Measurements from ENCODE around the gene PBXIP1. TPM values are rescaled to one million over a fixed set of nuclear protein-coding genes. Genes with fewer than 3 reads are reported as not detected.
"Not testable (repeated sequence)": the region's sequence is repeated elsewhere in the genome, so short reads cannot be mapped to it uniquely, and the experiment has no call there.

PBXIP1 gene
- total RNA-seq, 1 donor from 2014 or later, result 56.2 TPM

- Mint-ChIP-seq H3K27ac (no peak overlapping the region), H3K9me3 (no peaks in the 10 kb centered on the region), H3K27me3 (ENCODE audit: low read depth) (no peaks in the 10 kb centered on the region), H3K36me3 (peaks cover 12% of the 10 kb centered on the region), H3K4me3 (no peak overlapping the region), H3K4me1 (peaks cover 3% of the 10 kb centered on the region)
- no peak for DNase-seq (ENCODE audit: low spot score in 2 of 2, unreplicated experiment in 2 of 2)
- TF ChIP-seq, protein P1, sequence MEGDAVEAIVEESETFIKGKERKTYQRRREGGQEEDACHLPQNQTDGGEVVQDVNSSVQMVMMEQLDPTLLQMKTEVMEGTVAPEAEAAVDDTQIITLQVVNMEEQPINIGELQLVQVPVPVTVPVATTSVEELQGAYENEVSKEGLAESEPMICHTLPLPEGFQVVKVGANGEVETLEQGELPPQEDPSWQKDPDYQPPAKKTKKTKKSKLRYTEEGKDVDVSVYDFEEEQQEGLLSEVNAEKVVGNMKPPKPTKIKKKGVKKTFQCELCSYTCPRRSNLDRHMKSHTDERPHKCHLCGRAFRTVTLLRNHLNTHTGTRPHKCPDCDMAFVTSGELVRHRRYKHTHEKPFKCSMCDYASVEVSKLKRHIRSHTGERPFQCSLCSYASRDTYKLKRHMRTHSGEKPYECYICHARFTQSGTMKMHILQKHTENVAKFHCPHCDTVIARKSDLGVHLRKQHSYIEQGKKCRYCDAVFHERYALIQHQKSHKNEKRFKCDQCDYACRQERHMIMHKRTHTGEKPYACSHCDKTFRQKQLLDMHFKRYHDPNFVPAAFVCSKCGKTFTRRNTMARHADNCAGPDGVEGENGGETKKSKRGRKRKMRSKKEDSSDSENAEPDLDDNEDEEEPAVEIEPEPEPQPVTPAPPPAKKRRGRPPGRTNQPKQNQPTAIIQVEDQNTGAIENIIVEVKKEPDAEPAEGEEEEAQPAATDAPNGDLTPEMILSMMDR (IDR thresholded peaks at IDR 0.05; ENCODE audit: unreplicated experiment), result no peak
Observed at GRCh38 chr1:154989195-154989860, 33.4 kb upstream of the PBXIP1 start.

DNA sequence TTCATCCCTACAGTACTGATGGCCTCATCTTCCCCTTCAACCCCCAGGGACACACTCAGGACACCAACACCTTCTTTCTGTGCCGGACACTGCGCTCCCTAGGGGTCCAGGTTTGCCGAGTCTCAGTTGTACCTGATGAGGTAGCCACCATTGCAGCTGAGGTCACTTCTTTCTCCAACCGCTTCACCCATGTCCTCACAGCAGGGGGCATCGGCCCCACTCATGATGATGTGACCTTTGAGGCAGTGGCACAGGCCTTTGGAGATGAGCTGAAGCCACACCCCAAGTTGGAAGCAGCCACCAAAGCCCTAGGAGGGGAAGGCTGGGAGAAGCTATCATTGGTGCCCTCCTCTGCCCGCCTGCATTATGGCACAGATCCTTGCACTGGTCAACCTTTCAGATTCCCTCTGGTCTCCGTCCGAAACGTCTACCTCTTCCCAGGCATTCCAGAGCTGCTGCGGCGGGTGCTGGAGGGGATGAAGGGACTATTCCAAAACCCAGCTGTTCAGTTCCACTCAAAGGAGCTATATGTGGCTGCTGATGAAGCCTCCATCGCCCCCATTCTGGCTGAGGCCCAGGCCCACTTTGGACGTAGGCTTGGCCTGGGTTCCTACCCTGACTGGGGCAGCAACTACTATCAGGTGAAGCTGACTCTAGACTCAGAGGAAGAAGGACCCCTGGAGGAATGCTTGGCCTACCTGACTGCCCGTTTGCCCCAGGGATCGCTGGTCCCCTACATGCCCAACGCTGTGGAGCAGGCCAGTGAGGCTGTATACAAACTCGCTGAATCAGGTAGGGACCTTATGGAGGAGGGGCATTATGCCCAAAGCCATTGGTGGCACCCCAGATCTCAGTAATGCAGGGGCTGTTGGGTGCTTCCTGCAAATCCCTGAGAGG lies 32.4 kb upstream of the PBXIP1 start:
- H3K4me3 Mint-ChIP-seq, result no peak overlapping the region
- H3K27me3 Mint-ChIP-seq (ENCODE audit: low read depth), result no peaks in the 10 kb centered on the region
- H3K27ac Mint-ChIP-seq, result no peak overlapping the region
- H3K9me3 Mint-ChIP-seq, result no peaks in the 10 kb centered on the region
- DNase-seq (ENCODE audit: low spot score in 2 of 2, unreplicated experiment in 2 of 2), result no peak
- peaks cover 9% of the 10 kb centered on the region for H3K4me1 Mint-ChIP-seq
- TF ChIP-seq, protein P1 (IDR thresholded peaks at IDR 0.05; ENCODE audit: unreplicated experiment), result no peak
- H3K36me3 Mint-ChIP-seq, result peaks cover 12% of the 10 kb centered on the region

GRCh38 chr1:154987326-154987725 lies 31.4 kb upstream of the PBXIP1 start:
- no peak overlapping the region for H3K27ac Mint-ChIP-seq
- H3K9me3 Mint-ChIP-seq, result no peaks in the 10 kb centered on the region
- TF ChIP-seq, protein P1 (IDR thresholded peaks at IDR 0.05; ENCODE audit: unreplicated experiment), result no peak
- no peaks in the 10 kb centered on the region for H3K27me3 Mint-ChIP-seq (ENCODE audit: low read depth)
- H3K4me3 Mint-ChIP-seq, result no peak overlapping the region
- DNase-seq (ENCODE audit: low spot score in 2 of 2, unreplicated experiment in 2 of 2), result no peak
- H3K36me3 Mint-ChIP-seq, result peaks cover 12% of the 10 kb centered on the region
- peaks cover 9% of the 10 kb centered on the region for H3K4me1 Mint-ChIP-seq

DNA sequence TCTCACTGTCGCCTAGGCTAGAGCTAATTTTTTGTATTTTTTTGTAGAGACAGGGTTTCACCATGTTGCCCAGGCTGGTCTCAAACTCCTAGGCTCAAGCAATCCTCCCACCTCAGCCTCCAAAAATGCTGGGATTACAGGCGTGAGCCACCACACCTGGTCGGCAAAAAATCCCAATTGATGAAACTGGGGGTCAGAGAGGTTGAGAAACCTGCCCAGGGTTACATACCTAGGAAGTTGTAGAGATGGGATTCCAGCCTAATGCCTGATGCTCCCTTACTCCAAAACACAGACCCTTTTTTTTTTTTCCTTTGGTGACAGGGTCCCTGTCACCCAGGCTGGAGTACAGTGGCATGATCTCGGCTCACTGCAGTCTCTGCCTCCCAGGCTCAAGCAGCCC lies 30.8 kb upstream of the PBXIP1 start:
- H3K36me3 Mint-ChIP-seq, result peaks cover 12% of the 10 kb centered on the region
- H3K9me3 Mint-ChIP-seq; H3K4me1 Mint-ChIP-seq; H3K4me3 Mint-ChIP-seq; H3K27me3 Mint-ChIP-seq (ENCODE audit: low read depth); DNase-seq (ENCODE audit: low spot score in 2 of 2, unreplicated experiment in 2 of 2); H3K27ac Mint-ChIP-seq: not testable (repeated sequence)

DNA sequence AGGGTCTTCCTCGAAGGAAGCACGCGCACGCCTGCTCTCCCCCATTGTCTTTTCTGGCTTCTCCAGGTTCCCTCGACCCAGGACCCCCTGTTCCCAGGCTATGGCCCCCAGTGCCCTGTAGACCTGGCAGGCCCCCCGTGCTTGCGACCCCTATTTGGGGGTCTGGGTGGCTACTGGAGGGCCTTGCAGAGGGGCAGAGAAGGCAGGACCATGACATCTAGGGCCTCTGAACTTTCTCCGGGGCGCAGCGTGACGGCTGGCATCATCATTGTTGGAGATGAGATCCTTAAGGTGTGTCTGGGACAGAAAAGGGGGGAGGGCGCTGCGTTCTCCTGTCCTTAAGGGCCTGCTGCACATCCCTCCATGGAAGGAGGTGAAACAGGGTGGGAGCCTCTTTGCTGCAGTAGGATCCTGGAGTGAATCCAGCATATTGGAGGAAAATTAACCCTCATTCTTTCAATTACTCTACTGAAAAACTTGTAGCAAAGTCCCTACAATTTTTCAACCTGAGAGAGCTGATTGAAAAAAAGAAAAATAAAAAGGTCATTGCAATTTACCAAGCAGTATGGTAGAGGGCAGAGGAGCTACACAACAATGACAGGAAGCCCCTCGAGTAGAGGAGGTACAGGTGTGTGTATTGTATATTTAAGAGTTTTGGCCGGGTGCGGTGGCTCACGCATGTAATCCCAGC lies 28.0 kb upstream of the PBXIP1 start:
- H3K9me3 Mint-ChIP-seq, result no peaks in the 10 kb centered on the region
- H3K36me3 Mint-ChIP-seq, result peaks cover 16% of the 10 kb centered on the region

More for the DNA sequence above, 28.0 kb upstream of the PBXIP1 start:
- TF ChIP-seq, protein P1 (IDR thresholded peaks at IDR 0.05; ENCODE audit: unreplicated experiment), result no peak
- Mint-ChIP-seq H3K4me3 (no peak overlapping the region), H3K27me3 (ENCODE audit: low read depth) (no peaks in the 10 kb centered on the region), H3K27ac (no peak overlapping the region), H3K4me1 (peaks cover 9% of the 10 kb centered on the region)
- DNase-seq (ENCODE audit: low spot score in 2 of 2, unreplicated experiment in 2 of 2), result no peak
